ENCODE results near the gene RBMS3. TPM values are rescaled to one million over a fixed set of nuclear protein-coding genes. Genes with fewer than 3 reads are reported as not detected.

Gene RBMS3
- total RNA-seq, 4 donors from 2014 or later: 7.3 to 21.8 (median 12.8) TPM

GRCh38 chr3:29926378-29926777 is 645.5 kb downstream of the RBMS3 start:
- TF ChIP-seq CTCF (IDR thresholded peaks at IDR 0.05) (no peak), POLR2A (IDR thresholded peaks at IDR 0.05) (no peak)
- intact Hi-C loops (cut with DNase I; ENCODE audit: low total_unique reads): no loop called here
- no peak for DNase-seq (ENCODE audit: low spot score in 2 of 2)
- no peak overlapping the region for H3K4me3 ChIP-seq (ENCODE audit: low read depth, poor library complexity, severe bottlenecking)
- WGBS, 2 donors: 64 to 83% methylated on average over 2 of the region's 2 CpGs

- TF ChIP-seq CTCF (IDR thresholded peaks at IDR 0.05) (no peak), POLR2A (IDR thresholded peaks at IDR 0.05) (no peak)
- H3K4me3 ChIP-seq (ENCODE audit: low read depth, poor library complexity, severe bottlenecking): no peak overlapping the region
- intact Hi-C loops (cut with DNase I; ENCODE audit: low total_unique reads): no loop called here
- WGBS, 2 donors: 75% methylated on average over 2 of the region's 2 CpGs
- no peak for DNase-seq (ENCODE audit: low spot score in 2 of 2)
Observed at GRCh38 chr3:29932696-29933325, 651.9 kb downstream of the RBMS3 start.

GRCh38 chr3:29933802-29934490 is 653.1 kb downstream of the RBMS3 start:
- intact Hi-C loops (cut with DNase I; ENCODE audit: low total_unique reads): no loop called here
- 44 to 55% methylated on average over 3 of the region's 3 CpGs for WGBS, 2 donors
- TF ChIP-seq POLR2A (IDR thresholded peaks at IDR 0.05) (no peak), CTCF (IDR thresholded peaks at IDR 0.05) (no peak)
- DNase-seq (ENCODE audit: low spot score in 2 of 2): no peak
- no peak overlapping the region for H3K4me3 ChIP-seq (ENCODE audit: low read depth, poor library complexity, severe bottlenecking)

- DNase-seq (ENCODE audit: low spot score in 2 of 2): no peak
- 76 to 87% methylated on average over 4 of the region's 4 CpGs for WGBS, 2 donors
- intact Hi-C loops (cut with DNase I; ENCODE audit: low total_unique reads): no loop called here
- no peak for TF ChIP-seq POLR2A (IDR thresholded peaks at IDR 0.05)
- TF ChIP-seq CTCF (IDR thresholded peaks at IDR 0.05): no peak
- no peak overlapping the region for H3K4me3 ChIP-seq (ENCODE audit: low read depth, poor library complexity, severe bottlenecking)
Observed at GRCh38 chr3:29934751-29935150, 653.9 kb downstream of the RBMS3 start.

GRCh38 chr3:29936054-29936453 is 655.2 kb downstream of the RBMS3 start:
- no peak for DNase-seq (ENCODE audit: low spot score in 2 of 2)
- intact Hi-C loops (cut with DNase I; ENCODE audit: low total_unique reads): no loop called here
- TF ChIP-seq CTCF (IDR thresholded peaks at IDR 0.05): no peak
- TF ChIP-seq POLR2A (IDR thresholded peaks at IDR 0.05): no peak
- 78 to 88% methylated on average over 3 of the region's 3 CpGs for WGBS, 2 donors
- H3K4me3 ChIP-seq (ENCODE audit: low read depth, poor library complexity, severe bottlenecking): no peak overlapping the region
